H1 (cell line): Measurements from ENCODE around the gene FHL2. TPM values are rescaled to one million over a fixed set of nuclear protein-coding genes. Genes with fewer than 3 reads are reported as not detected.

Experiments
- ATF3 ChIP-seq: IDR thresholded peaks from 2 replicates; pipeline ENCODE4 v1.6.1; 2011; ENCODE audit warnings: low read depth, mild to moderate bottlenecking, low read length; ENCODE audit not compliant: insufficient read depth
- CHD2 ChIP-seq: IDR thresholded peaks from 2 replicates; pipeline ENCODE4 v1.6.1; 2012; ENCODE audit warnings: low read length, improper control_type of control experiment
- CREB1 ChIP-seq: IDR thresholded peaks from 2 replicates; pipeline ENCODE4 v1.6.1; 2012; ENCODE audit warnings: inconsistent platforms
- CTBP2 ChIP-seq: IDR thresholded peaks from 2 replicates; pipeline ENCODE4 v1.7.0; 2011; ENCODE audit warnings: borderline replicate concordance, mild to moderate bottlenecking, moderate library complexity, mixed read lengths, low read length; ENCODE audit not compliant: insufficient read depth, insufficient read length
- CTCF ChIP-seq, 3 experiments: IDR thresholded peaks; 1 replicate in 2 of 3; 2 replicates in 1 of 3; pipeline versions ENCODE4 v1.5.1 to v1.6.1; 2011; ENCODE audit warnings: low read length in 3 of 3, mild to moderate bottlenecking in 3 of 3, inconsistent platforms in 2 of 3, low read depth in 1 of 3, moderate library complexity in 1 of 3; ENCODE audit not compliant: insufficient read depth in 1 of 3; ENCODE audit errors: control extremely low read depth in 1 of 3
- FOSL1 ChIP-seq: IDR thresholded peaks from 2 replicates; pipeline ENCODE4 v1.6.1; 2011; ENCODE audit warnings: mild to moderate bottlenecking, low read depth, low read length, moderate library complexity; ENCODE audit not compliant: insufficient read depth
- GTF2F1 ChIP-seq: IDR thresholded peaks from 2 replicates; pipeline ENCODE4 v1.6.1; 2012; ENCODE audit warnings: low read depth, low read length, improper control_type of control experiment, borderline replicate concordance
- KDM1A ChIP-seq: fragments of 200-600, 300-600 bp; sonication (generic); IDR thresholded peaks from 2 replicates; pipeline ENCODE4 v1.7.1; 2016; ENCODE audit warnings: mild to moderate bottlenecking, low read length, borderline replicate concordance
- MAFK ChIP-seq: IDR thresholded peaks from 2 replicates; pipeline ENCODE4 v1.6.1; 2012; ENCODE audit warnings: low read depth, mild to moderate bottlenecking, improper control_type of control experiment, low read length
- MAX ChIP-seq: IDR thresholded peaks from 2 replicates; pipeline ENCODE4 v1.6.1; 2012; ENCODE audit warnings: inconsistent platforms
- PHF8 ChIP-seq: fragments of 200-600 bp; sonication (generic); conservative IDR thresholded peaks from 2 replicates; pipeline ENCODE4 v1.7.1; 2012; ENCODE audit warnings: low read depth, mild to moderate bottlenecking, inconsistent platforms, low read length, moderate library complexity
- POLR2AphosphoS5 ChIP-seq: IDR thresholded peaks from 2 replicates; pipeline ENCODE4 v1.6.1; 2011; ENCODE audit warnings: low read depth, low read length
- POU5F1 ChIP-seq: IDR thresholded peaks from 2 replicates; pipeline ENCODE4 v1.6.1; 2011; ENCODE audit warnings: low read depth, mild to moderate bottlenecking, low read length, moderate library complexity
- RBBP5 ChIP-seq: IDR thresholded peaks from 2 replicates; pipeline ENCODE4 v1.7.1; 2012; ENCODE audit warnings: low read depth, mild to moderate bottlenecking, inconsistent platforms, low read length, moderate library complexity, borderline replicate concordance
- SAP30 ChIP-seq: fragments of 300-600 bp; sonication (generic); IDR thresholded peaks from 2 replicates; pipeline ENCODE4 v1.7.1; 2012; ENCODE audit warnings: low read length, moderate library complexity, mild to moderate bottlenecking, inconsistent platforms; ENCODE audit not compliant: insufficient read depth, insufficient replicate concordance
- SIN3A ChIP-seq, 2 experiments: IDR thresholded peaks in 1 of 2; conservative IDR thresholded peaks in 1 of 2; 2 replicates each; pipeline ENCODE4 v1.6.1; 2011 to 2012; ENCODE audit warnings: low read length in 2 of 2, improper control_type of control experiment in 1 of 2, low read depth in 1 of 2, mild to moderate bottlenecking in 1 of 2
- SIRT6 ChIP-seq: IDR thresholded peaks from one replicate; pipeline ENCODE4 v1.7.1; 2012; ENCODE audit warnings: low read length, inconsistent platforms
- SP1 ChIP-seq: IDR thresholded peaks from 2 replicates; pipeline ENCODE4 v1.6.1; 2011; ENCODE audit warnings: low read depth, low read length
- SP4 ChIP-seq: IDR thresholded peaks from 2 replicates; pipeline ENCODE4 v1.6.1; 2012; ENCODE audit warnings: low read length, inconsistent platforms
- TAF1 ChIP-seq: IDR thresholded peaks from 2 replicates; pipeline ENCODE4 v1.6.1; 2011; ENCODE audit warnings: mild to moderate bottlenecking, low read depth, low read length
- TCF12 ChIP-seq: IDR thresholded peaks from 2 replicates; pipeline ENCODE4 v1.6.1; 2011; ENCODE audit warnings: low read depth, mild to moderate bottlenecking, low read length
- polyA plus RNA-seq, 7 experiments: library from polyadenylated mRNA; depleted of rRNA in 3 of 7; stranded (reverse) in 5 of 7; unstranded in 2 of 7; fragments of >200 nt in 5 of 7; fragments of 200-250 nt in 2 of 7; gene quantifications; 1 replicate in 5 of 7; 2 replicates in 1 of 7; 4 replicates in 1 of 7; pipeline versions ENCODE4 v1.2.1 to v1.2.3, GENCODE V29; 2011 to 2013; ENCODE audit warnings: missing spikeins in 2 of 7, mixed read lengths in 2 of 7
- total RNA-seq: library from RNA; stranded (reverse); fragmentation: NEBNext Ultra II Directional; extraction: Animal tissue kit (Norgen Biotek cat#: 25700); gene quantifications from 2 replicates; pipeline ENCODE4 v1.2.1, GENCODE V29; 2021

FHL2 gene
- total and polyA plus RNA-seq, 2 of the 8 experiments (the other 6 are each of a cell fraction or from before 2014, with no cell fraction given): 33.2 to 64.3 TPM

- TF ChIP-seq CTCF (IDR thresholded peaks at IDR 0.05; ENCODE audit: control extremely low read depth in 1 of 3, insufficient read depth in 1 of 3, low read depth in 1 of 3, low read length in 3 of 3) (peak; percentile 45 to 55 (median 46)), TCF12 (no peak), SAP30 (no peak), POLR2AphosphoS5 (peak; percentile 79), SP1 (no peak), CREB1 (no peak), SIN3A (conservative IDR thresholded peaks at IDR 0.05 in 1 of 2, IDR thresholded peaks at IDR 0.05 in 1 of 2; ENCODE audit: low read depth in 1 of 2, low read length in 2 of 2) (no peak; a peak in 1 of 4 replicates), MAFK (no peak), RBBP5 (0 out of 2 replicates have a peak, but pooled peaks have one; percentile 71), SIRT6 (no peak), GTF2F1 (no peak), CHD2 (0 out of 2 replicates have a peak, but pooled peaks have one; percentile 7), CTBP2 (peak; percentile 78), TAF1 (peak; percentile 77; the same call in 1 of the 2 replicates), KDM1A (no peak), PHF8 (peak; percentile 94), SP4 (no peak), POU5F1 (no peak), ATF3 (no peak), FOSL1 (no peak), MAX (peak; percentile 55)
Measured at GRCh38 chr2:105398336-105399206, at the start of gene FHL2 (continued).
